ACC112 (cell line): ENCODE results near the gene MIS18A.

Experiments used
- H2AFZ ChIP-seq: fragments of 200-600 bp; sonication (generic); one replicate; pipeline ENCODE4 v1.6.0; 2017; ENCODE audit warnings: antibody characterized with exemption, low read length; ENCODE audit not compliant: unreplicated experiment
- H3K27ac ChIP-seq: fragments of 200-600 bp; sonication (generic); 2 replicates; pipeline ENCODE4 v1.5.1; 2014; ENCODE audit warnings: low read depth, mild to moderate bottlenecking, antibody characterized with exemption, low read length, moderate library complexity
- H3K27me3 ChIP-seq: fragments of 200-600 bp; sonication (generic); 2 replicates; pipeline ENCODE4 v1.6.1; 2014; ENCODE audit warnings: mild to moderate bottlenecking, antibody characterized with exemption, low read length, moderate library complexity, mixed read lengths; ENCODE audit not compliant: insufficient read depth
- H3K36me3 ChIP-seq: fragments of 200-600 bp; sonication (generic); 2 replicates; pipeline ENCODE4 v1.6.1; 2016; ENCODE audit warnings: mild to moderate bottlenecking, antibody characterized with exemption, low read length, moderate library complexity, mixed read lengths; ENCODE audit not compliant: insufficient read depth
- H3K4me1 ChIP-seq: fragments of 200-600 bp; sonication (generic); one replicate; pipeline ENCODE4 v1.6.1; 2016; ENCODE audit warnings: low read length, mixed read lengths; ENCODE audit not compliant: insufficient read depth, unreplicated experiment, control insufficient read depth
- H3K4me3 ChIP-seq: fragments of 200-600 bp; sonication (generic); 2 replicates; pipeline ENCODE4 v1.5.1; 2014; ENCODE audit warnings: mild to moderate bottlenecking, low read depth, low read length
- H3K79me2 ChIP-seq: fragments of 200-600 bp; sonication (generic); one replicate; pipeline ENCODE4 v1.6.0; 2016; ENCODE audit warnings: low read length; ENCODE audit not compliant: control insufficient read depth, unreplicated experiment, insufficient read depth

The MIS18A gene

GRCh38 chr21:32278518-32279376, at the start of gene MIS18A:
MIS18A (minus strand) TSS chr21:32279049; CDS start chr21:32279014, 35 bp downstream.
- Histone ChIP-seq H2AFZ (peak within 1 kb of the TSS; percentile 59), H3K79me2 (peaks cover 28% of the 10 kb centered on the region), H3K4me1 (peaks cover 15% of the 10 kb centered on the region), H3K36me3 (no peaks in the 10 kb centered on the region), H3K27ac (peak within 1 kb of the TSS; percentile 3; the same call in 1 of the 2 replicates), H3K4me3 (peak within 1 kb of the TSS; percentile 92), H3K27me3 (no peaks in the 10 kb centered on the region)

- peaks cover 63% of the 10 kb centered on the region for H3K36me3 ChIP-seq
These were observed 49.7 kb upstream of the MIS18A start for GRCh38 chr21:32328595-32328994.

GRCh38 chr21:32325706-32326105, 46.9 kb upstream of the MIS18A start:
- H2AFZ ChIP-seq: no peak overlapping the region
- no peak overlapping the region for H3K27ac ChIP-seq
- H3K27me3 ChIP-seq: no peaks in the 10 kb centered on the region
- H3K79me2 ChIP-seq: peaks cover 6% of the 10 kb centered on the region
- H3K4me1 ChIP-seq: peaks cover 26% of the 10 kb centered on the region
- no peak overlapping the region for H3K4me3 ChIP-seq
- H3K36me3 ChIP-seq: peaks cover 41% of the 10 kb centered on the region

More at GRCh38 chr21:32328595-32328994, 49.7 kb upstream of the MIS18A start:
- no peak overlapping the region for H3K4me3 ChIP-seq
- H3K27ac ChIP-seq: peak overlapping the region; percentile 73
- peaks cover 6% of the 10 kb centered on the region for H3K79me2 ChIP-seq
- H2AFZ ChIP-seq: no peak overlapping the region
- no peaks in the 10 kb centered on the region for H3K27me3 ChIP-seq
- peaks cover 32% of the 10 kb centered on the region for H3K4me1 ChIP-seq

- Histone ChIP-seq H3K79me2 (peaks cover 1% of the 10 kb centered on the region), H3K4me1 (no peaks in the 10 kb centered on the region), H3K4me3 (no peak overlapping the region), H3K27me3 (no peaks in the 10 kb centered on the region), H3K27ac (no peak overlapping the region), H2AFZ (no peak overlapping the region), H3K36me3 (peaks cover 33% of the 10 kb centered on the region)
These were observed 43.8 kb upstream of the MIS18A start for GRCh38 chr21:32322676-32323075.

GRCh38 chr21:32322103-32322502, 43.3 kb upstream of the MIS18A start:
- Histone ChIP-seq H3K79me2 (no peaks in the 10 kb centered on the region), H3K27me3 (no peaks in the 10 kb centered on the region), H3K4me3 (no peak overlapping the region), H3K36me3 (peaks cover 30% of the 10 kb centered on the region), H3K4me1 (no peaks in the 10 kb centered on the region), H3K27ac (no peak overlapping the region), H2AFZ (no peak overlapping the region)

- peaks cover 28% of the 10 kb centered on the region for H3K36me3 ChIP-seq
These were observed 42.6 kb upstream of the MIS18A start for GRCh38 chr21:32321480-32321879.

GRCh38 chr21:32320726-32321125, 41.9 kb upstream of the MIS18A start:
- Histone ChIP-seq H3K27ac (no peak overlapping the region), H3K4me1 (no peaks in the 10 kb centered on the region), H3K4me3 (no peak overlapping the region), H3K79me2 (no peaks in the 10 kb centered on the region), H2AFZ (no peak overlapping the region), H3K36me3 (peaks cover 22% of the 10 kb centered on the region), H3K27me3 (no peaks in the 10 kb centered on the region)

More at GRCh38 chr21:32321480-32321879, 42.6 kb upstream of the MIS18A start:
- Histone ChIP-seq H3K4me3 (no peak overlapping the region), H3K4me1 (no peaks in the 10 kb centered on the region), H3K79me2 (no peaks in the 10 kb centered on the region), H3K27me3 (no peaks in the 10 kb centered on the region), H2AFZ (no peak overlapping the region), H3K27ac (no peak overlapping the region)

- Histone ChIP-seq H3K4me3 (no peak overlapping the region), H3K27me3 (no peaks in the 10 kb centered on the region), H3K36me3 (peaks cover 17% of the 10 kb centered on the region), H2AFZ (no peak overlapping the region), H3K4me1 (no peaks in the 10 kb centered on the region), H3K27ac (no peak overlapping the region), H3K79me2 (no peaks in the 10 kb centered on the region)
These were observed 41.2 kb upstream of the MIS18A start for GRCh38 chr21:32320059-32320458.

- no peaks in the 10 kb centered on the region for H3K27me3 ChIP-seq
- H2AFZ ChIP-seq: no peak overlapping the region
- no peaks in the 10 kb centered on the region for H3K79me2 ChIP-seq
- H3K36me3 ChIP-seq: peaks cover 14% of the 10 kb centered on the region; the same call in 1 of the 2 replicates
- no peak overlapping the region for H3K4me3 ChIP-seq
- no peaks in the 10 kb centered on the region for H3K4me1 ChIP-seq
- no peak overlapping the region for H3K27ac ChIP-seq
These were observed 40.2 kb upstream of the MIS18A start for GRCh38 chr21:32319012-32319411.

- Histone ChIP-seq H2AFZ (no peak overlapping the region), H3K27ac (no peak overlapping the region), H3K79me2 (no peaks in the 10 kb centered on the region), H3K4me3 (no peak overlapping the region), H3K27me3 (no peaks in the 10 kb centered on the region), H3K4me1 (no peaks in the 10 kb centered on the region), H3K36me3 (peaks cover 12% of the 10 kb centered on the region; the same call in 1 of the 2 replicates)
These were observed 38.9 kb upstream of the MIS18A start for GRCh38 chr21:32317726-32318125.
